ENCODE data around the gene BGLAP. TPM values are rescaled to one million over a fixed set of nuclear protein-coding genes. Genes with fewer than 3 reads are reported as not detected.

The BGLAP gene
- under 1 TPM in 1 of 2 donors, not detected in 1; 0.52 TPM for total RNA-seq

- H3K36me3 ChIP-seq (replicated peaks in 1 of 2; ENCODE audit: insufficient read depth in 1 of 2, low read depth in 2 of 2): peaks cover 0 to 14% of the 10 kb centered on the region in 2 donors
- H3K9me3 ChIP-seq: no peaks in the 10 kb centered on the region
- WGBS, 2 donors: 79 to 89% methylated on average over 10 to 14 of the region's 14 CpGs
- no peak within 1 kb of the TSS for H3K27ac ChIP-seq
- TF ChIP-seq POLR2A (IDR thresholded peaks at IDR 0.05) (no peak), CTCF (IDR thresholded peaks at IDR 0.05) (no peak)
- no peaks in the 10 kb centered on the region for H3K27me3 ChIP-seq
- peaks cover 16% of the 10 kb centered on the region for H3K4me1 ChIP-seq
- ATAC-seq (no peak), DNase-seq (no peak)
- H3K4me3 ChIP-seq: no peak within 1 kb of the TSS
- intact Hi-C loops (cut with DNase I): no loop called here
Measured at GRCh38 chr1:156241926-156242325, at the start of gene BGLAP. Gene BGLAP (plus strand): TSS chr1:156242184. CDS start chr1:156242232, 48 bp downstream.

- Histone ChIP-seq H3K4me3 (peak overlapping the region; percentile 25 to 38), H3K36me3 (replicated peaks in 1 of 2; ENCODE audit: insufficient read depth in 1 of 2, low read depth in 2 of 2) (no peaks in the 10 kb centered on the region), H3K27me3 (no peaks in the 10 kb centered on the region), H3K27ac (peak overlapping the region in 3 of 4 donors; percentile 65 to 83 (median 83)), H3K4me1 (peaks cover 26% of the 10 kb centered on the region), H3K9me3 (no peaks in the 10 kb centered on the region)
- no peak for DNase-seq
- TF ChIP-seq POLR2A (IDR thresholded peaks at IDR 0.05): no peak
- no peak for TF ChIP-seq CTCF (IDR thresholded peaks at IDR 0.05)
- intact Hi-C loops (cut with DNase I): no loop called here
- 84 to 88% methylated on average over 7 of the region's 7 CpGs for WGBS, 2 donors
- ATAC-seq: no peak
Measured at GRCh38 chr1:156193208-156193487, 48.8 kb upstream of the BGLAP start.

- Histone ChIP-seq H3K4me3 (peak within 1 kb of the TSS; percentile 88 to 90), H3K4me1 (peaks cover 26% of the 10 kb centered on the region), H3K27me3 (no peaks in the 10 kb centered on the region), H3K9me3 (no peaks in the 10 kb centered on the region), H3K27ac (peak within 1 kb of the TSS; percentile 40 to 83 (median 74)), H3K36me3 (replicated peaks in 1 of 2; ENCODE audit: insufficient read depth in 1 of 2, low read depth in 2 of 2) (no peaks in the 10 kb centered on the region)
- ATAC-seq: peak; percentile 100
- intact Hi-C loops (cut with DNase I): no loop called here
- WGBS, 2 donors: 3 to 4% methylated on average over 51 to 59 of the region's 59 CpGs
- TF ChIP-seq POLR2A (IDR thresholded peaks at IDR 0.05): peak; percentile 13 to 83 (median 82)
- TF ChIP-seq CTCF (IDR thresholded peaks at IDR 0.05): peak in 6 of 7 experiments; percentile 31 to 75 (median 55)
- DNase-seq: peak; percentile 95 to 98 (median 97)
Measured at GRCh38 chr1:156193488-156194299, 48.3 kb upstream of the BGLAP start, which contains the start of gene SLC25A44. Gene SLC25A44 (plus strand): TSS chr1:156194104. CDS start chr1:156199848, 5,744 bp downstream.

- ATAC-seq (no peak), DNase-seq (no peak)
- peak overlapping the region; percentile 11 to 83 (median 66) for H3K27ac ChIP-seq
- H3K36me3 ChIP-seq (replicated peaks in 1 of 2; ENCODE audit: insufficient read depth in 1 of 2, low read depth in 2 of 2): no peaks in the 10 kb centered on the region
- intact Hi-C loops (cut with DNase I): no loop called here
- H3K9me3 ChIP-seq: no peaks in the 10 kb centered on the region
- H3K4me3 ChIP-seq: peak overlapping the region; percentile 88 to 90
- peaks cover 26% of the 10 kb centered on the region for H3K4me1 ChIP-seq
- TF ChIP-seq POLR2A (IDR thresholded peaks at IDR 0.05): no peak
- no peak for TF ChIP-seq CTCF (IDR thresholded peaks at IDR 0.05)
- no peaks in the 10 kb centered on the region for H3K27me3 ChIP-seq
- whole genome bisulfite sequencing, 2 donors: 13 to 25% methylated on average over 7 to 14 of the region's 14 CpGs
Measured at GRCh38 chr1:156194300-156194652, 47.7 kb upstream of the BGLAP start.

GRCh38 chr1:156195853-156196252 is 46.1 kb upstream of the BGLAP start:
- no peak overlapping the region for H3K4me3 ChIP-seq
- intact Hi-C loops (cut with DNase I): no loop called here
- no peaks in the 10 kb centered on the region for H3K27me3 ChIP-seq
- DNase-seq (no peak), ATAC-seq (no peak)
- H3K36me3 ChIP-seq (replicated peaks in 1 of 2; ENCODE audit: insufficient read depth in 1 of 2, low read depth in 2 of 2): peaks cover 0 to 6% of the 10 kb centered on the region in 2 donors
- no peak for TF ChIP-seq CTCF (IDR thresholded peaks at IDR 0.05)
- no peak for TF ChIP-seq POLR2A (IDR thresholded peaks at IDR 0.05)
- 52 to 58% methylated on average over 4 of the region's 4 CpGs for WGBS, 2 donors
- peaks cover 26% of the 10 kb centered on the region for H3K4me1 ChIP-seq
- H3K27ac ChIP-seq: no peak overlapping the region
- H3K9me3 ChIP-seq: no peaks in the 10 kb centered on the region

Data from body of pancreas (tissue), 4 donors.